CD14-positive monocyte (primary cell): ENCODE results near the gene HSPB3. TPM values are rescaled to one million over a fixed set of nuclear protein-coding genes. Genes with fewer than 3 reads are reported as not detected.
"Not testable (repeated sequence)": the region's sequence is repeated elsewhere in the genome, so short reads cannot be mapped to it uniquely, and the experiment has no call there.

Source experiments
- DNase-seq, 3 donors: peaks; one replicate each; pipeline ENCODE4 v3.0.0-alpha.2; 2011 to 2022
- H2AFZ ChIP-seq: 2 replicates; pipeline ENCODE4 v1.6.0; 2012; ENCODE audit warnings: mild to moderate bottlenecking, low read depth, low read length, inconsistent platforms; ENCODE audit not compliant: insufficient read depth, poor library complexity, severe bottlenecking
- H3K27ac ChIP-seq, 2 donors: 1 replicate in 1 of 2; 2 replicates in 1 of 2; pipeline ENCODE4 v1.5.1; 2012 to 2013; ENCODE audit warnings: low read length in 2 of 2, control low read depth in 1 of 2, inconsistent platforms in 1 of 2, low read depth in 1 of 2, mild to moderate bottlenecking in 1 of 2
- H3K27me3 ChIP-seq, 2 donors: one replicate each; pipeline versions ENCODE4 v1.6.0 to v1.6.1; 2011 to 2013; ENCODE audit warnings: low read length in 2 of 2; ENCODE audit not compliant: control insufficient read depth in 2 of 2, insufficient read depth in 2 of 2
- H3K36me3 ChIP-seq, 2 donors: replicated peaks in 1 of 2; 1 replicate in 1 of 2; 2 replicates in 1 of 2; pipeline versions ENCODE4 v1.5.1 to v1.6.1; 2012 to 2013; ENCODE audit warnings: low read length in 2 of 2, control low read depth in 1 of 2, inconsistent platforms in 1 of 2, mild to moderate bottlenecking in 1 of 2; ENCODE audit not compliant: insufficient read depth in 2 of 2, control insufficient read depth in 1 of 2
- H3K4me1 ChIP-seq, 2 donors: 1 replicate in 1 of 2; 2 replicates in 1 of 2; pipeline versions ENCODE4 v1.5.1 to v1.6.1; 2012 to 2013; ENCODE audit warnings: low read length in 2 of 2, control low read depth in 1 of 2, inconsistent platforms in 1 of 2, mild to moderate bottlenecking in 1 of 2, moderate library complexity in 1 of 2; ENCODE audit not compliant: insufficient read depth in 2 of 2, control insufficient read depth in 1 of 2
- H3K4me2 ChIP-seq: replicated peaks from 2 replicates; pipeline ENCODE3; 2012; ENCODE audit warnings: low read length, moderate library complexity, mild to moderate bottlenecking; ENCODE audit not compliant: poor library complexity, severe bottlenecking; ENCODE audit errors: extremely low read depth
- H3K4me3 ChIP-seq, 3 experiments: fragments of 200-600 bp in 1 of 3; sonication (generic) in 1 of 3; replicated peaks in 1 of 3; 1 replicate in 2 of 3; 2 replicates in 1 of 3; pipeline ENCODE4 v1.5.1; 2011 to 2013; ENCODE audit warnings: low read length in 3 of 3, mild to moderate bottlenecking in 3 of 3, control low read depth in 2 of 3, low read depth in 2 of 3, inconsistent platforms in 1 of 3, moderate library complexity in 1 of 3
- H3K79me2 ChIP-seq: 2 replicates; pipeline ENCODE4 v1.6.0; 2012; ENCODE audit warnings: mild to moderate bottlenecking, control low read depth, inconsistent platforms, low read length, moderate library complexity; ENCODE audit not compliant: insufficient read depth
- H3K9ac ChIP-seq: 2 replicates; pipeline ENCODE4 v1.6.0; 2017; ENCODE audit warnings: low read length, mild to moderate bottlenecking; ENCODE audit not compliant: insufficient read depth, poor library complexity, severe bottlenecking
- H3K9me3 ChIP-seq, 2 donors: replicated peaks in 1 of 2; 1 replicate in 1 of 2; 2 replicates in 1 of 2; pipeline versions ENCODE4 v1.5.1 to v1.6.1; 2012 to 2013; ENCODE audit warnings: low read length in 2 of 2, control low read depth in 1 of 2; ENCODE audit not compliant: control insufficient read depth in 1 of 2, insufficient read depth in 1 of 2
- H4K20me1 ChIP-seq: 2 replicates; pipeline ENCODE4 v1.6.0; 2012; ENCODE audit warnings: mild to moderate bottlenecking, low read length, control low read depth, moderate library complexity; ENCODE audit not compliant: insufficient read depth
- H3K27ac Mint-ChIP-seq, 7 donors: one replicate each; pipeline ENCODE4 v1.8.0; 2020; ENCODE audit warnings: mild to moderate bottlenecking in 7 of 7, mixed read lengths in 7 of 7, moderate library complexity in 6 of 7, inconsistent platforms in 2 of 7
- H3K27me3 Mint-ChIP-seq, 3 donors: one replicate each; pipeline ENCODE4 v1.8.0; 2021 to 2022; ENCODE audit warnings: low read depth in 3 of 3, mild to moderate bottlenecking in 3 of 3, mixed read lengths in 3 of 3, moderate library complexity in 3 of 3, inconsistent platforms in 1 of 3
- H3K36me3 Mint-ChIP-seq, 2 donors: one replicate each; pipeline ENCODE4 v1.8.0; 2020; ENCODE audit warnings: mixed read lengths in 2 of 2, inconsistent platforms in 1 of 2, mild to moderate bottlenecking in 1 of 2
- H3K4me1 Mint-ChIP-seq: one replicate; pipeline ENCODE4 v1.8.0; 2020; ENCODE audit warnings: mild to moderate bottlenecking, mixed read lengths
- H3K4me3 Mint-ChIP-seq, 2 donors: one replicate each; pipeline ENCODE4 v1.8.0; 2020; ENCODE audit warnings: mild to moderate bottlenecking in 2 of 2, mixed read lengths in 2 of 2, moderate library complexity in 1 of 2
- H3K9me3 Mint-ChIP-seq, 7 donors: one replicate each; pipeline ENCODE4 v1.8.0; 2020 to 2022; ENCODE audit warnings: mixed read lengths in 7 of 7, mild to moderate bottlenecking in 6 of 7, moderate library complexity in 6 of 7, inconsistent platforms in 2 of 7
- CTCF ChIP-seq: fragments of 200-600 bp; IDR thresholded peaks from one replicate; pipeline ENCODE4 v1.8.0; 2022; ENCODE audit warnings: antibody characterized with exemption, mild to moderate bottlenecking
- WGBS: methylation state at CpG from one replicate; pipeline ENCODE4 v1.1.5; 2013; ENCODE audit warnings: missing lambda C conversion rate; ENCODE audit not compliant: insufficient coverage; 5-methylcytosine and 5-hydroxymethylcytosine counted together
- intact Hi-C, 2 donors: fragments of 100-400 bp; cut with micrococcal nuclease; formaldehyde crosslinking; loops; one replicate each; pipeline versions ENCODE4 v1.15.0 to v1.15.1; 2023
- polyA plus RNA-seq, 3 donors: library from polyadenylated mRNA; depleted of rRNA in 1 of 3; unstranded in 2 of 3; stranded (reverse) in 1 of 3; fragments of 300-500 nt in 2 of 3; fragments of >200 nt in 1 of 3; fragmentation: Illumina TruSeq in 2 of 3; gene quantifications; 1 replicate in 2 of 3; 2 replicates in 1 of 3; pipeline ENCODE4 v1.2.3, GENCODE V29; 2012 to 2021

The HSPB3 gene
- polyA plus RNA-seq, 3 donors = not detected

- no peak for DNase-seq
- no peak overlapping the region for H3K27ac Mint-ChIP-seq
- no peaks in the 10 kb centered on the region for H3K36me3 ChIP-seq
- intact Hi-C loops = loop anchor here in 1 of 2 donors (10.0 kb wide), 1 partner anchor 240 kb away; no protein-coding TSS in a partner anchor
- WGBS = 100% methylated on average over 2 of the region's 5 CpGs
- H3K4me1 ChIP-seq = peaks cover 0 to 8% of the 10 kb centered on the region in 2 donors
- H3K27ac ChIP-seq = no peak overlapping the region
- no peaks in the 10 kb centered on the region for H4K20me1 ChIP-seq
- H3K36me3 Mint-ChIP-seq = no peaks in the 10 kb centered on the region
- H3K4me2 ChIP-seq = no peak overlapping the region
- H2AFZ ChIP-seq = no peak overlapping the region
- no peaks in the 10 kb centered on the region for H3K79me2 ChIP-seq
- no peak overlapping the region for H3K4me3 Mint-ChIP-seq
- no peaks in the 10 kb centered on the region for H3K27me3 ChIP-seq
- H3K9me3 ChIP-seq = no peaks in the 10 kb centered on the region
- H3K4me3 ChIP-seq = no peak overlapping the region
- peaks cover 0 to 4% (median 2%) of the 10 kb centered on the region in 3 donors for H3K27me3 Mint-ChIP-seq
- H3K4me1 Mint-ChIP-seq = peaks cover 14% of the 10 kb centered on the region
- peaks cover 0 to 6% (median 3%) of the 10 kb centered on the region in 7 donors for H3K9me3 Mint-ChIP-seq
- TF ChIP-seq CTCF = no peak
- H3K9ac ChIP-seq = no peak overlapping the region
These were observed 28.9 kb downstream of the HSPB3 start for GRCh38 chr5:54484219-54484894.

DNA sequence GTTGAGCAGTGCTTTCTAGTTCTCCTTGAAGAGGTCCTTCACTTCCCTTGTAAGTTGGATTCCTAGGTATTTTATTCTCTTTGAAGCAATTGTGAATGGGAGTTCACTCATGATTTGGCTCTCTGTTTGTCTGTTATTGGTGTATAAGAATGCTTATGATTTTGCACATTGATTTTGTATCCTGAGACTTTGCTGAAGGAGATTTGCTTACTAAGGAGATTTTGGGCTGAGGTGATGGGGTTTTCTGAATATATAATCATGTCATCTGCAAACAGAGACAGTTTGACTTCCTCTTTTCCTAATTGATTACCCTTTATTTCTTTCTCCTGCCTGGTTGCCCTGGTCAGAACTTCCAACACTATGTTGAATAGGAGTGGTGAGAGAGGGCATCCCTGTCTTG, 30.2 kb downstream of the HSPB3 start:
- H3K36me3 Mint-ChIP-seq, H4K20me1 ChIP-seq, H2AFZ ChIP-seq, H3K27me3 ChIP-seq, H3K4me1 ChIP-seq, H3K36me3 ChIP-seq, DNase-seq, H3K27ac ChIP-seq, H3K9me3 Mint-ChIP-seq, H3K4me1 Mint-ChIP-seq, H3K27me3 Mint-ChIP-seq, H3K9me3 ChIP-seq, H3K79me2 ChIP-seq, H3K4me2 ChIP-seq, H3K9ac ChIP-seq, H3K4me3 ChIP-seq, H3K4me3 Mint-ChIP-seq, H3K27ac Mint-ChIP-seq: not testable (repeated sequence)
- intact Hi-C loops = loop anchor here in 1 of 2 donors (10.0 kb wide), 1 partner anchor 241 kb away; no protein-coding TSS in a partner anchor
